ENCODE results near the gene PGAP2. TPM values are rescaled to one million over a fixed set of nuclear protein-coding genes. Genes with fewer than 3 reads are reported as not detected.
A peak's percentile ranks its signal among the peaks of the same experiment; 100 is the strongest.

Gene PGAP2
- total and polyA plus RNA-seq, 2 of the 13 experiments (the other 11 are each of a cell fraction or from before 2014, with no cell fraction given), result 21.5 to 47.8 TPM

GRCh38 chr11:3854977-3855807, 46.8 kb downstream of the PGAP2 start, which contains the start of gene STIM1 (continued):
- 0 out of 2 replicates have a peak, but pooled peaks have one; percentile 12 for TF ChIP-seq MIER3 (CRISPR knock-in tag; IDR thresholded peaks at IDR 0.05; ENCODE audit: borderline replicate concordance)
- no peak; the same call in 1 of the 2 replicates for TF ChIP-seq SMAD1 (CRISPR knock-in tag; IDR thresholded peaks at IDR 0.05; ENCODE audit: borderline replicate concordance, low read depth)
- TF ChIP-seq RXRA (CRISPR knock-in tag; IDR thresholded peaks at IDR 0.05), result peak; percentile 64; the same call in 1 of the 2 replicates
- TF ChIP-seq NR2F1 (CRISPR knock-in tag; IDR thresholded peaks at IDR 0.05), result no peak; a peak in 1 of 4 replicates
- no peak for TF ChIP-seq FIP1L1 (IDR thresholded peaks at IDR 0.05; ENCODE audit: borderline replicate concordance, insufficient read depth, low read depth, low read length)
- TF ChIP-seq ZNF326 (CRISPR knock-in tag; IDR thresholded peaks at IDR 0.05; ENCODE audit: borderline replicate concordance), result no peak
- no peak for TF ChIP-seq ZNF75D (CRISPR knock-in tag; IDR thresholded peaks at IDR 0.05; ENCODE audit: borderline replicate concordance)
- peak; percentile 91 for TF ChIP-seq HOXA5 (CRISPR knock-in tag; IDR thresholded peaks at IDR 0.05)
- peak; percentile 58; the same call in 1 of the 2 replicates for TF ChIP-seq GATAD2A (CRISPR knock-in tag; IDR thresholded peaks at IDR 0.05)
- no peak for TF ChIP-seq ZNF639 (CRISPR knock-in tag; conservative IDR thresholded peaks at IDR 0.05)
- no peak for TF ChIP-seq GMEB2 (CRISPR knock-in tag; IDR thresholded peaks at IDR 0.05; ENCODE audit: low read depth)
- TF ChIP-seq YEATS2 (CRISPR knock-in tag; IDR thresholded peaks at IDR 0.05; ENCODE audit: borderline replicate concordance), result peak; percentile 53; the same call in 1 of the 2 replicates
- TF ChIP-seq ZNF674 (CRISPR knock-in tag; IDR thresholded peaks at IDR 0.05; ENCODE audit: low read depth), result no peak
- TF ChIP-seq SOX6 (IDR thresholded peaks at IDR 0.05), result no peak
- TF ChIP-seq SOX6 (CRISPR knock-in tag; IDR thresholded peaks at IDR 0.05), result peak; percentile 54
- TF ChIP-seq NCOR1 (IDR thresholded peaks at IDR 0.05; ENCODE audit: borderline replicate concordance, low read length), result no peak
- TF ChIP-seq ZNF841 (CRISPR knock-in tag; IDR thresholded peaks at IDR 0.05; ENCODE audit: borderline replicate concordance), result no peak
- TF ChIP-seq RCOR2 (CRISPR knock-in tag; IDR thresholded peaks at IDR 0.05), result no peak
- TF ChIP-seq ZMYM4 (CRISPR knock-in tag; IDR thresholded peaks at IDR 0.05), result peak; percentile 91
- peak; percentile 87; the same call in 1 of the 2 replicates for TF ChIP-seq TP53 (CRISPR knock-in tag; conservative IDR thresholded peaks at IDR 0.05)
- TF ChIP-seq CSRNP1 (CRISPR knock-in tag; IDR thresholded peaks at IDR 0.05), result no peak; the same call in 1 of the 2 replicates
- TF ChIP-seq KDM5B (CRISPR knock-in tag; IDR thresholded peaks at IDR 0.05; ENCODE audit: borderline replicate concordance), result no peak
- peak; percentile 66; the same call in 1 of the 2 replicates for TF ChIP-seq MEF2D (CRISPR knock-in tag; IDR thresholded peaks at IDR 0.05)
- no peak for TF ChIP-seq NR1H2 (CRISPR knock-in tag; IDR thresholded peaks at IDR 0.05; ENCODE audit: borderline replicate concordance, low read depth)
- TF ChIP-seq MAF1 (CRISPR knock-in tag; IDR thresholded peaks at IDR 0.05; ENCODE audit: borderline replicate concordance), result peak; percentile 49; the same call in 1 of the 2 replicates
- 0 out of 2 replicates have a peak, but pooled peaks have one; percentile 37 for TF ChIP-seq SATB2 (CRISPR knock-in tag; IDR thresholded peaks at IDR 0.05)

All from HepG2 (cell line).